CD4-positive, alpha-beta T cell treated with Interleukin-15 for 4 hours (primary cell): ENCODE results near the gene PPP1R16B.
A peak's percentile ranks its signal among the peaks of the same experiment; 100 is the strongest.
"Not testable (repeated sequence)": the region's sequence is repeated elsewhere in the genome, so short reads cannot be mapped to it uniquely, and the experiment has no call there.

Experiments
- DNase-seq: peaks from one replicate; pipeline ENCODE4 v3.0.0-alpha.2; 2020; ENCODE audit warnings: low spot score

The PPP1R16B gene

DNA sequence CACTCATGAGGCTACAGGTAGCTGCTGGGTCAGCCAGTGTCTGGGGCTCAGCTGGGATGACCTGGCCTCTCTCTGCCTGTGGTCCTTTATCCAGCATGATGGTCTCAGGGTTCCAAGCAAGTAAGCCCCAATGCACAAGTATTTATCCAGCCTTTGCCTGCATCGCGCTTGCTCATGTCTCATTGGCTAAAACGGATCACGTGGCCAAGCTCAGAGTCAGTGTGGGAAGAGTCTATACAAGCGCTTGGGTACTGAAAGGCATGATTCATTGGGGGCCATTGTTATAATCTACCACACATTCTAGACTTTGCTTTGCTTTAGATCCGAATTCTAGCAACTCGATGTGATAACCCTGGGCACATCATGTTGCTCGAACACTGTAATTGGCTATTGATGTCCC is 48.3 kb downstream of the PPP1R16B start:
- DNase-seq: no peak

DNA sequence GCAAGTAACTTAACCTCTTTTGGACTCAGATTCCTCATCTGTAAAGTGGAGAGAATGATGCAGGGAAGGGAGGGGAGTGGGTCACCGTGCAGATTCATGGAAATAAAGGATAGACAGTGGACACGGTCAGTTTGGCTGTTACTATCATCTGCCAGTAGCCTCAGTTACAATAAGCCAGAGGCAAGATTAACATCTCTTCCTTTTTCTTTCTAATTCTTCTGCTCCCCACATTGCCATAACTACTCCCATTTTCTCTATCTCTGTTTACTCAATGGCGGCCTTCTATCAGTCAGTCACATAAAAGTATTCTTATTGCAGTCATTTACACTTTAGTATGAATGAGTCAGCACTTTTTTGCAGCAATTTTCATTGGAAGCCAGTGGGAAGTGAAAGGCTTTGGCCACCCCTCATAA is 49.2 kb downstream of the PPP1R16B start:
- no peak for DNase-seq

DNA sequence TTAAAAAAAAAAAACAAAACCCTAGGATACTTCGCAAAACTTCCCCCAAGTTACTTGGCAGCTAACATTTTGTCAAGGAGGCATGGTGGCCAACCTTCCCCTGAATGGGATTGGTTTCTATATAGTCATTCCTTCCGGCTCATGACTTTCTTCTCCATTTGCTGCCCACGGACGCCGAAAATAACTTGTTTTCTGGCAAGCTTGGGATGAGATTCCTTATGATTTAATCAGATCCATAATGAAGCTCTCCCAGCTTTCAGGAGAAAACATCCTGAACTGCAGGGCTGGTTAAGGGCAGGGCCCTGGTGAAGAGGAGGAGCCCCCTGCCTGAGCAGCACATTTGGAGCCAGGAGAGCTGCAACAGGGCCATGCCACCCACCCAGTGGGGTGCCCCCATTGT is 49.9 kb downstream of the PPP1R16B start:
- no peak for DNase-seq

DNA sequence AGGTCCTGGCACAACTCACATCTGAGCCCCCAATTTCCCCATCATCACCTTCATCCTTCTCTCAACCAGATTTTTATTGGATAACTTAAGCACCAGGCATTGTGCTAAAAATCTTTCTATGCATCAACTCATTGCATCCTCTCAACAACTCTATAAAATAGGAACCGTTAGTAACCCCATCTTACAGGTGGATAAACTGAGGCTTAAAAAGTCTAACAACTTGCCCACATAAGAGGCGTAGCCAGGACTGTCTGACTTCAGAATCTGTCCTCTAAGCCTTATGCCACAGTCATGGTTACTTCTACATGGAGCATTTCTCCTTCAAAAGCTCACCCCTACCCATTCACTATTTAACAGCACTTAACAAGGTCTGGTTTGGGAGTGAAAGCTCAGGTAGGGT is 51.1 kb downstream of the PPP1R16B start:
- no peak for DNase-seq

DNA sequence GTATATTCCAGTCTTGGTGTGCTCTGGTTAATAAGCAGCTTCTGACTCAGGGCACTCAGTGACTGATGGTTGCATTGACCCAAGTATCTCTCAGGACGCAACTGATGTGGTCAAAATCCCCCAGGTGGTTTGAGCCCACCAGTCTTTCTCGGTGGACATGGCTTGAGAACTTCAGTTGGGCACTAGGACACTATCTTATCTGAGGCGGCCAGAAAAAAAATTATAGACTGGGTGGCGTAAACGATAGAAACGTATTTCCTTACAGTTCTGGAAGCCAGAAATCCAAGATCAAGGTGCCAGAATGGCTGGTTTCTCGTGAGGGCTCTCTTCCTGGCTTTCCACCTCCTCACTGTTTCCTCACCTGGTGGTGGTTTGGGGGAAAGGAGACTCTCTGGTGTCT is 52.2 kb downstream of the PPP1R16B start:
- no peak for DNase-seq

DNA sequence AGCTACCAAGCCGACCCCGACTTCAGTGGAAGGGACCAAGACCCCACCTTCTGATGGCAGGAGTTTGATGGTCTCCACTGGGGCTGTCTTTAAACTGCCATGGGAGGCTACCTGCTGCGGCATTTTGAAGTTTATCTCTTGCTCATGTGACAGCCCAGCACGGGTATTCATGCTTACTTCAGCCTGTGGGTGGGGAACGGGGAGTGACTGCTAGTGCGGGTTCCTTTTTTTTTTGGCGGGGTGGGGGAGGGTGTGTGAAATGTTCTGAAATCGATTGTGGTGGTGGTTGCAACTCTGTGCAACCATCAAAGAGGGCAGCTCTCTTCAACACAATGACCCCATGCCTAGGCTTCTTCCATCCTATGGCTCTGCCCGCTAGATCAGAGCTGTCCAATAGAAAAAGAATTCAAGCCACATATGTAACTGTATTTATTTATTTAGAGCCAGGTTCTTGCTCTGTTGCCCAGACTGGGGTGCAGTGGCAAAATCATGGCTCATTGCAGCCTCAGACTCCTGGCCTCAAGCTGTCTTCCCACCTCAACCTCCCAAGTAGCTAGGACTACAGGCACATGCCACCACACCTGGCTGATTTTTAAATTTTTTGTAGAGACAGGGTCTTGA is 53.7 kb downstream of the PPP1R16B start:
- no peak for DNase-seq

DNA sequence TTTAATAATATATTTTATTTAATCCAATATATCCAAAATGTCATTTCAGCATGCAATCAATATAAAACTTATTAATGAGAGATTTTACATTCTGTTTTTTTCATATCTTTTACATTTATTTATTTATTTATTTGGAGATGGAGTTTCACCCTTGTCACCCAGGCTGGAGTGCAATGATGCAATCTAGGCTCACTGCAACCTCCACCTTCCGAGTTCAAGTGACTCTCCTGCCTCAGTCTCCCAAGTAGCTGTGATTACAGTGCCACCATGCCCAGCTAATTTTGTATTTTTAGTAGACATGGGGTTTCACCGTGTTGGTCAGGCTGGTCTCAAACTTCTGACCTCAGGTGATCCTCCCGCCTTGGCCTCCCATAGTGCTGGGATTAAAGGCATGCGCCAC is 54.4 kb downstream of the PPP1R16B start:
- DNase-seq: not testable (repeated sequence)

DNA sequence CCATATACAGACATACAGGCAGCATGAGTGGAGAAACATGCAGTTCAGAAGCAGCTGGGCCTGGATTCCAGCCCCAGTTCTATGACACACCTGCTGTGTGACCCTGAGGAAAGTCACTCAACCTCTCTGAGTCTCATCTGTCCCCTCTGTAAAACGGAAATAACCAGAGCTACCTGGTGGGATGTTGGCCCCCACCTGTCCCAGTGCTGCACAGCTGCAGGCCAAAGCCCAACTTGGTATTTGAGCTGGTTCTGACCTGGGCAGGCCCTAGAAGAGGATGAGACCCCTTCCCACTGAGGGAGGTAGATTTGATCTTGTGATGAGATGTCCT is 55.5 kb downstream of the PPP1R16B start:
- no peak for DNase-seq

DNA sequence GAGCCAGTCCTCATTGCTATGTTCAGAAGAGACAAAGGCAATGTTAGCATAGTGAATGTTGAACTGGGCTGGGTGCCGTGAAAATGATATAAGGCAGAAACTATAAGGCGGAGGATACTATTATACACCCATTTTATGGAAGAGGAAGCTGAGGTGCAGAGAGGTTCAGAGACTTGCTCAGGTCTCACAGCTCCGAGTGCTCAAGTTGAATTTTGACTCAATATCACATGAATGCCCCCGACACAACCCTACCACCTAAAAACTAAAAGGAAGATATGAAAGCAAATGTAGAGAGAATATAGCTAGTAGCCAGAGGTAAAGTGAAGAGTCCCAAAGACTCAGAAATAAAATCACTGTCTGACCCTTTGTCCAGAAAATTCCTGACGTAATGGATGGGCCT is 56.7 kb downstream of the PPP1R16B start:
- no peak for DNase-seq

DNA sequence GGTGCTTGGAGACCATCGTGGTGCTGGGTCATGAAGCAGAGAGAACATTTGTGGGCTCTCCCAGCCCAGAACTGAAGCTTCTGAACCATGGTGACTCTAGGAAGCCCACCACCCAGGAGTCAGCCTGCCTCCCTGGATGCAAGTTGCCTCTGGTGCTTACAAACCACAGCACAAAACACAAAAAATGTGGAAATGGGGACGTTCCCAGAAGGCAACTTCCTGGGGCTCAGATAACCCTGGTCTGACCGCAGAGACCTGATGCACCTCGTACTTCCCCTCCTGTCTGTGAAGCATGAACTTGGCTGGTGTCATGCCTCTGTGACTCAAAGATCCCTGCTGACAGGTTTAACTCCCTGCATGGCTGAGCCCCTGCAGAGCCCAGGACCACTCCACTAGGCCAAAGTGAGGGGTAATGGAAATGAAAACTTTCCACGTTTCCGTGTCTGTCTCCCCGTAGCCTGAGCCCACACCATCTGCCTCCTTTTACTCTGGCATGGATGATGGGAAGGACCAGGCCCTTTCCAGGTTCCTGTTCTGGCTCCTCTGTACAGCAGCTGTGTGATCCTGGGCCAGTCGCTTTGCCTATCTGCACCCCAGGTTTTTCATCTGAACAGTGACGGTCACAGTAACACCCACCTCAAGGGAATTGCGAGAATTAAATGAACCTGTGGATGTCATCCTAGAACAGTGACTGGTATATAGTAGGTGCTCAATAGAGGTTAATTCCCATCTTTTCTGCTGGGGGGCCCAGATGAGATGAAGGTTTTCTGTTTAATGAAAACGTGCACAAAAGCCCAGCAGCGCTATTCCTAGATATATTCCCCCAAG is 57.7 kb downstream of the PPP1R16B start:
- DNase-seq: peak; percentile 70

DNA sequence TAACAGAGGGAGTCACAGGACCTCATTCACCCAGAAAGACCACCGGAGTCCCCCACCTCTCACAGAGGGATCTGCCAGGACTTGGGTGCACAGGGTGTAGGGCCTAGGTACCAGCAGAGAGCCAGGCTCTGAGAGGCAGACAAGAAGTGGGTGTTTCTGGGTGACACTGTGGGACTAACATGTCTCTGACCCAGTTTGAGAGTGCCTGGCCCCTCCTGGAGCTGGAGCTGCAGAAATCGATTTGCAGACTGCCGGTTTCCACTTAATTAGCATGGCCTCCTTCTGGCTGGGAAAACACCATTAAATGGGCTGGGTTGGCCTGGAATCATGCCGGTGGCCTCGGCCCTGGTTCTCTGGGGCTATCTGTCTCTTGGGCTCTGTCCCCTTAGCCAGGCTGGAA is 59.2 kb downstream of the PPP1R16B start:
- no peak for DNase-seq

DNA sequence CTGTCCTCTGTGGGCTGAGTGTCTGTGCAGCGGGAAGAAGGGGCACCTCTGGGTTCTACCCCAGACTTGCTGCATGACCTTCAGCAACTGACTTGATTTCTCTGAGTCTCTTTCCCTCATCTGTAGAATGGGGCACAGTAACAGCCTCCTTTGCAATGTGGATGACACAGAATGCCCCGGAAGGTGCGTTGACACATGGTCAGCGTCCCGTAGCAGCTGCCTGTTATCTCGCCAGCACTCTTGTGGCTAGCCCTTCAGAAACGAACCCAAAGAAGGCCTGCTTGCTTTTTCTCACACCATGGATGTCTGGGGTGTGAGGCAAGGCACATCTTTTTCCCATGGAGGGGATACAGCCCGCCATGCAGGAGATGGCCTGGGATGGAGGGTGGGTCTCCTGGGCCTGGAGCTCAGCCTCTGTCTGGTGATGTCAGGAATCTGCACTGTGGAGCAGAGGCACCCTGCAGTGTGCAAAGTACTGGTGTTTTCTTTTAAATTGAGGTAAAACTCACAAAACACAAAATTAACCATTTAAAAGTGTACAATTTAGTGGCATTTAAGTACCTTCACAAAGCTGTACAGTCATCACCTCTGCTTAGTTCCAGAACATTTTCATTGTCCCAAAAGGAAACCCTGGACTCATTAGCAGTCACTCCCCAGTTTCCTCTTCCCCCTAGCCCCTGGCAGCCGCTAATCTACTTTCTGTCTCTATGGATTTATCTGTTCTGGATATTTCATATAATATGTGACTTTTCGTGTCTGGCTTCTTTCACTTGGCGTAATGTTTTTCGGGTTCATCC is 61.0 kb downstream of the PPP1R16B start:
- no peak for DNase-seq

DNA sequence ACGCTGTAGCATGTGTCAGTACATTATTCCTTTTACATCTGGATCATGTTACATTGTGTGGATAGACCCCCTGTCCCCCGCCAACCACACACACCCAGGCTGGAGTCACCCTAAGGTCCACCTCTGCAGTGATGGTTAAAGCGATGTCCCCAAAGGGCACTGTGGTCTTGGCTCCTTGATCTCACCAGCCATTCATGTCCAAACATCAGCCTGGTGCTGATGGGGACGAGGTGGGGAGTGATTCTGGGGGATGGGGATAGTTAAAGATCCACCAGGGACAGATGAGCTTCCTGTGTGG is 61.5 kb downstream of the PPP1R16B start:
- DNase-seq: no peak

DNA sequence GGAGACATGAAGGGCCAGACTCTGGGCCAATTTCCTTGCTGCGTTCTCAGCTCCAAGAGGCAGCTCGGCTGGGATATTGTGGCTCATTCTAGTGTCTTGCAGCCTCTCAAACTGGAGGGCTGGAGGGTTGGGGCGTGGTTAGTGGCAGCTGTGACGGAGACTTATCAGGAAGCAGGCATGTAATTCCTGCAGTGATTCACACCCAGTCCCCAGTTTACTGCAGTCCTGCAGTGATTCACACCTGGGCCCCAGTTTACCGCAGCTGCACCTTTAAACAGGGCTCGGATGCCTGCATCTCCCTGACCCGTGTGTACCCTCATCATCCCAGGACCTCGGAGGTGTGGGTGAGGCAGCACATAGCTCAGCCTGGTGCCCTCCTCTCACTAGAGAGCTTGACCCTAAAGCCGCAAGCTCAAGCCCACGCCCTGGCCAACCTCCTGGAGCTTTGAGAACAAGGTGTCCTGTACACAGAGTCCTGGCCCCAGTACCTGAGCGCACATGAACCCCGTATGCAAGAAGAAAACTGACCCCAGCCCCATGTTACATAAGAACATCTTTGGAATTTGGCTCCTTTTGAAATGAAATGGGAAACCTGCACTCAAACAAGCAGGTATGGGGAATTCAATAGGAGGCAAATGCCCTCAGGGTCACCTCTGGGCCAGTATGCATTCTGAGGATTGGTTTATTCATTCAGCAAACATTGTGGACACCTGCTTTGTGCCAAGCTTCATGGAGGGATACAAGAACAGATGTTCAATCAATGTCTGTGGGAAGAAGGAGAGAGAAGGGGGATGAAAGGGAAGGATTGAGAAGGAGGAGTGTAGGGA is 65.4 kb downstream of the PPP1R16B start:
- DNase-seq: peak; percentile 59

DNA sequence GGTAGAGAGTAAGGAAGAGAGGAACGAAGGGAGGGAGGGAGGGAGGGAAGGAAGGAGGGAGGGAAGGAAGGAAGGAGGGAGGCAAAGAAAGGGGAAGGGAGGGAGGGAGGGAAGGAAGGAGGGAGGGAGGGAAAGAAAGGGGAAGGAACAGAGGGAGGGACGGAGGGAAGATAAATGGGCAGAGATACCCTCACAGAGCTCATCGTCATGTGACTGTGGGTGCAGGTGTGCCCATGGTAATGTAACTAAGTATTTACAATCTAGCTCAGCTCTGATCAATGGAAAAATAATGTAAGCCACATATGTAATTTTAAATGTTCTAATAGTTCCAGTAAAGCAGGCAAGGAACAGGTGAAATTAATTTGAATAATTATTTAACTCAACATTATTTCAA is 66.1 kb downstream of the PPP1R16B start:
- DNase-seq: no peak

DNA sequence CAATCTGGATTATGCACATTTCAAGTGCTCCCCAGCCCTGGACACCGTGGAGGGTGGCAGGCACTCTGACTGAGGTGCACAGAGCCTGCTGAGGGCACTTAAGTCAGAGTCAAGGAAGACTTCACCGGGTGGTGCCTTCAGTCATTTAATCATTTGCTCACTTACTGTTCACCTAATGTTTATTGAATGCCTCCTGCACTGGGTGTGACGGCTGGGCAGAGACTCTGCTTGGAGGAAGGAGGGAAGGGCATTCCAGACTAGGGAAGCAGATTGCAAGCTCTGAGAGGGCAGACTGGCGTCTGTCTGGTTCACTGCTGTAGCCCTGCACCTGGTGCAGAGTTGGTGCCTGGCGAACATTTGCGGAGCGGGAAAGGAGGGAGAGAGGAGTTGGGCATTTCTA is 66.5 kb downstream of the PPP1R16B start:
- no peak for DNase-seq

DNA sequence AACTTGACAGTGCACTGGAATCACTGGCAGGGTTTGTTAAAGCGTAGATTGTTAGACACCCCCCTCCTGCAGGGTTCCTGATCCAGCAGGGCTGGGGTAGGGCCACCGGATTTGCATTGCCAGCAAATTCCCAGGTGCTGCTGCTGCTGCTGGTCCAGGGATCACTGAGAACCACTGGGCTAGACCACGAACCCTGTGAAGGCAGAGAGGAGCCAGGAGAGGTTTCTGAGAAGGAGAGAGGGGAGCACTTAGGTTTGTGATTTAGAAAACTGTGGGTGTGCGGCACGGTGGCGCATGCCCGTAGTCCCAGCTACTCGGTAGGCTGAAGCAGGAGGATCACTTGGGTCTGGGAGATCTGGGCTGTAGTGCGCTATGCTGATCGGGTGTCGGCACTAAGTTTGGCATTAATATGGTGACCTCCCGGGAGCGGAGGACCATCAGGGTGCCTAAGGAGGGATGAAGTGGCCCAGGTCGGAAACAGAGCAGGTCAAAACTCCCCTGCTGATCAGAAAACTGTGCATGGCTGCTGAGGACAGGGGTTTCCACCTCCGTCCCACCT is 67.1 kb downstream of the PPP1R16B start:
- DNase-seq: no peak

DNA sequence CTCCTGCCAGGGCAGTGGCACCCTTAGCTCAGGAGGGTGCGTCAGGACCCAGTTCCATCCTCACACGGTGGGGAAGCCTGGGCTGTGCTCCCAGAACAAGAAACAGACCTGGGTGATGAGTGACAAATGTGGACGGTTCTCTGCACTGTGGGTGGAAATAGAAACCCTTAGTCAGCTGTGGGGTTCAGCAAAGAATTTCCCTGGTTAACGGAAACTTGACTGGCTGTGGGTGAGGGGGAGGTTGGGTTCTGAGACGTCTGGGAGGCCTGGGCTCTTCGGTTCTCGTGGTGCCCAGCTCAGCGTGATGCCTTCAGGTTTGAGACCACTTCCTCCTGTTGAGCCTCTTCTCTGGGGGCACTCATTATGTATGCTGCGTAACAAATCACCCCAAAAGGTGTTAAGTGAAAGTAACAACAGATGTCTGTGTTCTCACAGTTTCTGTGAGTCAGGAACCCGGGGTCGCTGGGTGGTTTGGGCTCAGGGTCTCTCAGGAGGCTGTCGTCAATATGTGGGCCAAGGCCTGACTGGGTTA is 67.6 kb downstream of the PPP1R16B start:
- peak; percentile 84 for DNase-seq

DNA sequence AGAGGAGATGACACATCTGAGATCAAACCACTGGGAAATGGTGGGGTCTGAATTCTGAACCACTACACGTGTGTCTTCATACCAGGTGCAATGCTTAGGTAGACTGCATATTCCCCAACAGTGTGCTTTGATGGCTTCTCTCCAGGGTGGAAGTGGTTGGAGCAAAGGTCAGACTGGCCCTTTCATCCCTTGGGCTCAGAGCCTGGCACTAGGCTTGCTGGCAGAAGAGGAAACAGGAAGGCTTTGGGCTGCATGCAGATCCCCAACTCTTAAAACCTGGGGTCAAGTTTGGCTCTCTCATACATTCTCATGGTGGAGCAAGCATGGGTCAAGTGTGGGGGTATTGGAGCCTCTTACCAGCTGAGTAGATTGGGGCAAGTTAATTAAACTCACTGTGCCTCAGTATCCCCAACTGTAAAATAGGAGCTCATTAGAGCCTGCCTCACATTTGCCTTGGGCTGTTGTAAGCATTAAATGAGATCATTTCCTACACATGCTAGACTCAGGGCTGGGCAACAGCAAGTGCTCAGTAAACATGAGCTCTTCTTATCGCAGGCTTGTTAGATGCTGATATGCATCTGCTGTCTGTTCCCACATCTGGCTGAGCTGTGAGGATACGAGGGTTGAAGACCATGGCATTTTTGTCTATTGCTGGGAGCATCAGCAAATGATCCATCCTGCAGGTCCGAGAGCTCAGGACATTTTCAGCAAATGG is 69.1 kb downstream of the PPP1R16B start:
- peak; percentile 52 for DNase-seq

DNA sequence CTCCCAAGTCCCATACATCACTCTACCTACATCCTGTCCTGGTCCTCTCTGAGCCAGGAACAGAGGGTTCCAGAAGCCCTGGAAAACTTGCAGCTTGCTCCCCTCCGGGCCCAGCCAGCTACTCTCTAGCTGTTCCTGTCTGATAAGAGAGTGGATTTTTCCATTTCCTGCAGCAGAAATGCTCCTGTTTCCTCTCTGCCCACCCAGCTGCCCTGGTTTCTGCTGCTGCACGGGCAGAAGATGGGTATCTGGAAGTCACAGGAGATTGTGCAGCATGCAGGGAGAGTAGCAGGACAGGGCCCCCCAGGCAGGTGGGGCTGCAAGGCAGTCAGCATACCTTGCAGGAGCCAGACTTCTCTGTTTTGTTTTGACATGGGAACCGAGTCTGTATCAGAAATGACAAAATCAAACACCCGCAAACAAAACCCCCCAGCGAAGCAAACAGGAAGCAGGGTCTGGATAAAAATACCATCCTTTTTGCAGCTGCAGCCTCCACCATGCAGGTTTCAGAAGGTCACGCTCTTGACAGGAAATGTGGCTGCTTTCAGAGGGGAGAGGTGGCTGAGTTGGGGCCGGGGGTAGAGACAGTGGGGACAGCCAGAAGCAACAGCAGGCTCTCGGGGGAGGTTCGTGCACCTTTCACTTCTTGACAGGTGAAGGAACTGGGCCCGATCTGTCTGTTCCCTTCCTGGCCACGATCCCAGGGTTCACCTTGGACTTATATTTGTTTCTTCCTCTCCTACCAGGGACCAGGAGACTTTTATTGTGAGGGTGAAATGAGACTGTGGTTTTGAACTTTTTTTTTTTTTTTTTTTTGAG is 69.9 kb downstream of the PPP1R16B start:
- DNase-seq: peak; percentile 69
